CD4-positive, alpha-beta T cell (primary cell): ENCODE data around the gene MSANTD2. TPM values are rescaled to one million over a fixed set of nuclear protein-coding genes. Genes with fewer than 3 reads are reported as not detected.
A peak's percentile ranks its signal among the peaks of the same experiment; 100 is the strongest.

Experiments used
- ATAC-seq: fragments of 200-7000 bp; cut with Tn5 transposase; one replicate; pipeline ENCODE4 v1.10.0; 2022; ENCODE audit warnings: mild to moderate bottlenecking; ENCODE audit not compliant: poor library complexity
- CTCF ChIA-PET: fragments of 350-600 bp; sonication (Branson Sonifier 250); formaldehyde crosslinking; loops from one replicate; lab custom pipeline; 2021; ENCODE audit warnings: antibody characterized with exemption, inconsistent platforms; lab: Charles Lee
- POLR2A ChIA-PET: fragments of 350-600 bp; sonication (Branson Sonifier 250); formaldehyde crosslinking; loops from one replicate; lab custom pipeline; 2021; ENCODE audit warnings: antibody characterized with exemption, inconsistent platforms; lab: Charles Lee
- DNase-seq, 14 experiments: peaks; one replicate each; pipeline ENCODE4 v3.0.0-alpha.2; 2013 to 2020; ENCODE audit warnings: mixed read lengths in 2 of 14
- H3K27ac ChIP-seq, 2 donors: one replicate each; pipeline versions ENCODE4 v1.5.1 to v1.7.0; 2013; ENCODE audit warnings: low read length in 2 of 2, low read depth in 1 of 2, mild to moderate bottlenecking in 1 of 2
- H3K27me3 ChIP-seq, 2 experiments: 1 replicate in 1 of 2; 2 replicates in 1 of 2; pipeline versions ENCODE4 v1.6.1 to v1.7.0; 2013; ENCODE audit warnings: low read length in 2 of 2, control low read depth in 1 of 2, mild to moderate bottlenecking in 1 of 2, moderate library complexity in 1 of 2; ENCODE audit not compliant: insufficient read depth in 2 of 2, control insufficient read depth in 1 of 2
- H3K36me3 ChIP-seq: one replicate; pipeline ENCODE4 v1.6.1; 2013; ENCODE audit warnings: low read length, control low read depth; ENCODE audit not compliant: insufficient read depth
- H3K4me1 ChIP-seq: one replicate; pipeline ENCODE4 v1.6.1; 2013; ENCODE audit warnings: low read length, control low read depth; ENCODE audit not compliant: insufficient read depth
- H3K4me3 ChIP-seq: one replicate; pipeline ENCODE4 v1.5.1; 2013; ENCODE audit warnings: mild to moderate bottlenecking, low read length, moderate library complexity
- H3K9me3 ChIP-seq, 2 experiments: 1 replicate in 1 of 2; 2 replicates in 1 of 2; pipeline versions ENCODE4 v1.6.1 to v1.7.0; 2013; ENCODE audit warnings: low read length in 2 of 2, mild to moderate bottlenecking in 2 of 2, control low read depth in 1 of 2, moderate library complexity in 1 of 2; ENCODE audit not compliant: control insufficient read depth in 1 of 2, insufficient read depth in 1 of 2
- H3K27ac Mint-ChIP-seq: one replicate; pipeline ENCODE4 v1.8.0; 2020; ENCODE audit warnings: mixed read lengths
- H3K27me3 Mint-ChIP-seq: one replicate; pipeline ENCODE4 v1.8.0; 2021; ENCODE audit warnings: mixed read lengths
- H3K36me3 Mint-ChIP-seq: one replicate; pipeline ENCODE4 v1.8.0; 2021; ENCODE audit warnings: low read depth, mixed read lengths
- H3K4me1 Mint-ChIP-seq: one replicate; pipeline ENCODE4 v1.8.0; 2021; ENCODE audit warnings: low read depth, mixed read lengths
- H3K4me3 Mint-ChIP-seq: one replicate; pipeline ENCODE4 v1.8.0; 2020; ENCODE audit warnings: mild to moderate bottlenecking, mixed read lengths
- H3K9me3 Mint-ChIP-seq: one replicate; pipeline ENCODE4 v1.8.0; 2020; ENCODE audit warnings: mixed read lengths
- CTCF ChIP-seq: fragments of 200-600 bp; IDR thresholded peaks from one replicate; pipeline ENCODE4 v1.8.0; 2022; ENCODE audit warnings: antibody characterized with exemption, mild to moderate bottlenecking
- intact Hi-C, 2 experiments: fragments of 100-400 bp; cut with DNase I in 1 of 2; cut with micrococcal nuclease in 1 of 2; formaldehyde crosslinking; loops; one replicate each; pipeline versions ENCODE4 v1.15.1 to v1.9.0; 2023 to 2025; cut with DNase I, micrococcal nuclease
- polyA plus RNA-seq, 2 donors: library from polyadenylated mRNA; unstranded; fragments of 120-200 nt; gene quantifications; one replicate each; pipeline ENCODE4 v1.2.1, GENCODE V29; 2013
- total RNA-seq, 174 experiments: library from RNA in 2 of 174; stranded (reverse) in 2 of 174; gene quantifications; one replicate each; pipeline ENCODE4 v1.2.3 and lab custom pipeline; 2021 to 2026

Gene MSANTD2
- total RNA-seq (1 to 10 TPM; 4.2 to 5.1 TPM), total RNA-seq (lab: John Stamatoyannopoulos, UW) (8.0 to 27.8 (median 15.6) reads per million in 172 experiments)
- polyA plus RNA-seq (2013, experiment 1 of 2), result 12.4 TPM
- polyA plus RNA-seq (2013, experiment 2 of 2), result 14.1 TPM

- Mint-ChIP-seq H3K36me3 (peaks cover 11% of the 10 kb centered on the region), H3K27ac (peak within 1 kb of the TSS; percentile 95), H3K4me1 (peaks cover 25% of the 10 kb centered on the region), H3K9me3 (no peaks in the 10 kb centered on the region), H3K27me3 (no peaks in the 10 kb centered on the region), H3K4me3 (peak within 1 kb of the TSS; percentile 98)
- Histone ChIP-seq H3K4me1 (peaks cover 20% of the 10 kb centered on the region), H3K9me3 (no peaks in the 10 kb centered on the region), H3K36me3 (no peaks in the 10 kb centered on the region), H3K4me3 (peak within 1 kb of the TSS; percentile 85), H3K27me3 (no peaks in the 10 kb centered on the region), H3K27ac (peak within 1 kb of the TSS; percentile 94 to 96)
- intact Hi-C loops, result loop anchor here (2.0 to 5.0 kb wide), 4 partner anchors 34 to 77 kb away; no protein-coding TSS in a partner anchor
- TF ChIP-seq CTCF, result no peak
- ATAC-seq, result peak; percentile 79
- DNase-seq, result peak; percentile 53 to 89 (median 71)
- CTCF ChIA-PET, result interaction anchor here (1.1 to 4.6 kb wide), 8 partner anchors 12 to 131 kb away, joined by 3 to 27 read pairs (median 4); no protein-coding TSS in a partner anchor
- POLR2A ChIA-PET, result interaction anchor here (0.8 to 4.1 kb wide), 18 partner anchors 14 to 1088 kb away, joined by 3 to 32 read pairs (median 4); partner anchors contain the start of genes CCDC15, HYLS1, TBRG1 and VSIG2
These were observed at the start of gene MSANTD2 for GRCh38 chr11:124800226-124800929. MSANTD2 (minus strand) TSS chr11:124800406; CDS start chr11:124800380, 26 bp downstream.

- no peak for TF ChIP-seq CTCF
- intact Hi-C loops, result no loop called here
- H3K36me3 Mint-ChIP-seq, result no peaks in the 10 kb centered on the region
- no peaks in the 10 kb centered on the region for H3K9me3 Mint-ChIP-seq
- H3K27ac Mint-ChIP-seq, result no peak overlapping the region
- peaks cover 98% of the 10 kb centered on the region for H3K27me3 Mint-ChIP-seq
- Histone ChIP-seq H3K27ac (no peak overlapping the region), H3K4me3 (no peak overlapping the region), H3K9me3 (no peaks in the 10 kb centered on the region), H3K4me1 (peaks cover 7% of the 10 kb centered on the region), H3K36me3 (no peaks in the 10 kb centered on the region), H3K27me3 (peaks cover 77 to 96% of the 10 kb centered on the region in 2 experiments)
- no peaks in the 10 kb centered on the region for H3K4me1 Mint-ChIP-seq
- no peak overlapping the region for H3K4me3 Mint-ChIP-seq
- CTCF ChIA-PET, result no interaction called here
- ATAC-seq (no peak), DNase-seq (no peak)
- POLR2A ChIA-PET, result no interaction called here
These were observed 46.0 kb upstream of the MSANTD2 start for GRCh38 chr11:124846070-124846673.

DNA sequence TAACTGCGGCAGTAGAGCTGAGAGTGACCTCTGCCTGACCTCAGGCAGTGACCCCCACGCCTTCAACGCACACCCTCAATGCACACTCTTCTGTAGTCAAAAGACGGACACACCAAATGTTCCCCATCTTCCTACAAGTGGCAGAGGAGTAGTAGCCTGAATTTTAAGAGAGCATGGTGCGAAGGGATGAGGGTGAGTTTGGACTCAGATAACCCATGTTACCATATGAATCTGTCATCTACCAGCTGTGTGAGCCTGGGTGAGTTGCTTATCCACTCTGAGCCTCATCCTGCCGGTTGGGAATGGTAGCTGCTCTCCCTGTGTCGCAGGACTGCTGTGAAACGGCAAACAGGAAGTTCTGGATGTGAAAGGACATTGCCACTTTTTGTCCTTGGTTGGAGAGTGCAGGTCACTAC, 44.5 kb upstream of the MSANTD2 start:
- Mint-ChIP-seq H3K27ac (no peak overlapping the region), H3K9me3 (no peaks in the 10 kb centered on the region), H3K27me3 (peaks cover 98% of the 10 kb centered on the region), H3K4me3 (no peak overlapping the region), H3K36me3 (no peaks in the 10 kb centered on the region), H3K4me1 (peaks cover 6% of the 10 kb centered on the region)
- DNase-seq, result no peak
- POLR2A ChIA-PET, result no interaction called here
- no peak for TF ChIP-seq CTCF
- CTCF ChIA-PET, result no interaction called here
- Histone ChIP-seq H3K4me3 (no peak overlapping the region), H3K27ac (no peak overlapping the region), H3K36me3 (no peaks in the 10 kb centered on the region), H3K27me3 (peaks cover 83 to 98% of the 10 kb centered on the region in 2 experiments), H3K9me3 (no peaks in the 10 kb centered on the region), H3K4me1 (peaks cover 12% of the 10 kb centered on the region)
- ATAC-seq, result no peak
- intact Hi-C loops, result no loop called here
